ENCODE measurements around the gene MAPK8IP3. TPM values are rescaled to one million over a fixed set of nuclear protein-coding genes. Genes with fewer than 3 reads are reported as not detected.

MAPK8IP3 gene
- total RNA-seq, 2 donors from 2014 or later: 44.0 to 62.6 TPM

DNA sequence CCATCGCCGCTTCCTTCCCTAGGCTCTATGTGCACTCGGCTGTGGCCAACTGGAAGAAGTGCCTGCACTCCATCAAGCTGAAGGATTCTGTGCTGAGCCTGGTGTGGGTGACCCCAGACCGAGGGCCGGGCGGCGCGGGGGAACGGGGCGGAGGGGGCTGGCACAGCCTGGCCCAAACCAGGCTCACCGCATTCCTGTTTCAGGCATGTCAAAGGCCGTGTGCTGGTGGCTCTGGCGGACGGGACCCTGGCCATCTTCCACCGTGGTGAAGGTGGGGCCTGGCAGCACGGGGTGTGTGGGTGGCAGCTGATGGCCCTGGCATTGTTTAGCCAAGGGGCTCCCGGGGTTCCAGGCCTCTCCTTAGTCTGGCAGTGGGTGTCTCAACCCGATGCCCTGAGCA, 60.7 kb downstream of the MAPK8IP3 start:
- TF ChIP-seq, protein P1, sequence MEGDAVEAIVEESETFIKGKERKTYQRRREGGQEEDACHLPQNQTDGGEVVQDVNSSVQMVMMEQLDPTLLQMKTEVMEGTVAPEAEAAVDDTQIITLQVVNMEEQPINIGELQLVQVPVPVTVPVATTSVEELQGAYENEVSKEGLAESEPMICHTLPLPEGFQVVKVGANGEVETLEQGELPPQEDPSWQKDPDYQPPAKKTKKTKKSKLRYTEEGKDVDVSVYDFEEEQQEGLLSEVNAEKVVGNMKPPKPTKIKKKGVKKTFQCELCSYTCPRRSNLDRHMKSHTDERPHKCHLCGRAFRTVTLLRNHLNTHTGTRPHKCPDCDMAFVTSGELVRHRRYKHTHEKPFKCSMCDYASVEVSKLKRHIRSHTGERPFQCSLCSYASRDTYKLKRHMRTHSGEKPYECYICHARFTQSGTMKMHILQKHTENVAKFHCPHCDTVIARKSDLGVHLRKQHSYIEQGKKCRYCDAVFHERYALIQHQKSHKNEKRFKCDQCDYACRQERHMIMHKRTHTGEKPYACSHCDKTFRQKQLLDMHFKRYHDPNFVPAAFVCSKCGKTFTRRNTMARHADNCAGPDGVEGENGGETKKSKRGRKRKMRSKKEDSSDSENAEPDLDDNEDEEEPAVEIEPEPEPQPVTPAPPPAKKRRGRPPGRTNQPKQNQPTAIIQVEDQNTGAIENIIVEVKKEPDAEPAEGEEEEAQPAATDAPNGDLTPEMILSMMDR (IDR thresholded peaks at IDR 0.05): no peak
- H3K27me3 ChIP-seq: no peaks in the 10 kb centered on the region
- no peak overlapping the region for H3K9ac ChIP-seq (ENCODE audit: low read depth in 2 of 2, low read length in 2 of 2)
- no peak for DNase-seq
- intact Hi-C loops (cut with DNase I): no loop called here
- H3K27ac ChIP-seq: no peak overlapping the region
- no peak overlapping the region for H3K4me3 ChIP-seq
- H3K36me3 ChIP-seq: peaks cover 8% of the 10 kb centered on the region
- H3K4me1 ChIP-seq: peaks cover 5% of the 10 kb centered on the region
- H3K9me3 ChIP-seq: no peaks in the 10 kb centered on the region

DNA sequence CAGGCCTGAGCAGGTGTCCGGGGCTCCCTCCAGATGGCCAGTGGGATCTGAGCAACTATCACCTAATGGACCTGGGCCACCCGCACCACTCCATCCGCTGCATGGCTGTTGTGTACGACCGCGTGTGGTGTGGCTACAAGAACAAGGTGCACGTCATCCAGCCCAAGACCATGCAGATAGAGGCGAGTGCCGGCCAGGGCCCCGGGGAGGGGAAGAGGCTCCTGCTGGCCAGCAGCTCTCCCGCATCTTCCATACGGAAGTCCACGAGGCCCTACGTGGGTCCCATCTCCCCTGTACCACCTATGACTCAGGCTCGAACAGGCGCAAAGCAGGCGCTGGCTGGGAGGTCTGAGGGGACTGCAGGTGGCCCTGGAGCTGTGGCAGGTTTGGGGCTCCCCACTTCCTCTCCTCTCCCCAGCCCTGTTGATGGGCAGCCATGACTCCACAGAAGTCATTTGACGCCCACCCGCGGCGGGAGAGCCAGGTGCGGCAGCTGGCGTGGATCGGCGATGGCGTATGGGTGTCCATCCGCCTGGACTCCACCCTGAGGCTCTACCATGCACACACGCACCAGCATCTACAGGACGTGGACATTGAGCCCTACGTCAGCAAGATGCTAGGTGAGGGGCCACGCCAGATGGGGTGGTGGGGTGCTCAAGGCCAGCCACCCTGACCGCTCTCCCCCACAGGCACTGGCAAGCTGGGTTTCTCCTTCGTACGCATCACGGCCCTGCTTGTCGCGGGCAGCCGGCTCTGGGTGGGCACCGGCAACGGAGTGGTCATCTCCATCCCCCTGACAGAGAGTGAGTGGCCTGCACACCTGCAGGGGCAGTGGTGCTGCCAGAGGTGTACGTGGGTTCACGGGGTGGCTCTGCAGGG, 61.4 kb downstream of the MAPK8IP3 start:
- peaks cover 8% of the 10 kb centered on the region for H3K36me3 ChIP-seq

DNA sequence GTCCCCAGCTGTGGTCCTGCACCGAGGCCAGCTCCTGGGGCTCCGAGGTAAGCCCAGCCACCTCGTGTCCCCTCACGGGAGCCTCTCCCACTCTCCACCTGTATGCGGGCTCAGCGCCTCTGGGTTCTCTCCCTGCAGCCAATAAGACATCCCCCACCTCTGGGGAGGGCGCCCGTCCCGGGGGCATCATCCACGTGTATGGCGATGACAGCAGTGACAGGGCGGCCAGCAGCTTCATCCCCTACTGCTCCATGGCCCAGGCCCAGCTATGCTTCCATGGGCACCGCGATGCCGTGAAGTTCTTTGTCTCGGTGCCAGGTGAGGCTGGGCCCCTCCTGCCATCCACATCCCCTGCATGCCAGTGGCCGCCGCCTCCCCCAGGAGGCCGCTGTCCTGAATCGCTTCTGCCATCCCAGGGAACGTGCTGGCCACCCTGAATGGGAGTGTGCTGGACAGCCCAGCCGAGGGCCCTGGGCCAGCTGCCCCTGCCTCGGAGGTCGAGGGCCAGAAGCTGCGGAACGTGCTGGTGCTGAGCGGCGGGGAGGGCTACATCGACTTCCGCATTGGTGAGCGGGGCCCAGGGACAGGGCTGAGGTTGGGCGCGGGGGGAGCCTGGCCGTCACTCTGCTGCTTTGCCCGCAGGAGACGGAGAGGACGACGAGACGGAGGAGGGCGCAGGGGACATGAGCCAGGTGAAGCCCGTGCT, 62.2 kb downstream of the MAPK8IP3 start:
- TF ChIP-seq, protein P1 (IDR thresholded peaks at IDR 0.05): no peak
- Histone ChIP-seq H3K9ac (ENCODE audit: low read depth in 2 of 2, low read length in 2 of 2) (no peak overlapping the region), H3K9me3 (no peaks in the 10 kb centered on the region), H3K4me1 (peaks cover 5% of the 10 kb centered on the region), H3K4me3 (no peak overlapping the region), H3K36me3 (peaks cover 8% of the 10 kb centered on the region), H3K27ac (no peak overlapping the region), H3K27me3 (no peaks in the 10 kb centered on the region)
- intact Hi-C loops (cut with DNase I): no loop called here
- DNase-seq: no peak

More for the DNA sequence above, 61.4 kb downstream of the MAPK8IP3 start:
- no peaks in the 10 kb centered on the region for H3K27me3 ChIP-seq
- TF ChIP-seq, protein P1 (IDR thresholded peaks at IDR 0.05): no peak
- H3K27ac ChIP-seq: no peak overlapping the region
- no peak overlapping the region for H3K9ac ChIP-seq (ENCODE audit: low read depth in 2 of 2, low read length in 2 of 2)
- peaks cover 5% of the 10 kb centered on the region for H3K4me1 ChIP-seq
- no peaks in the 10 kb centered on the region for H3K9me3 ChIP-seq
- intact Hi-C loops (cut with DNase I): no loop called here
- no peak overlapping the region for H3K4me3 ChIP-seq
- no peak for DNase-seq

DNA sequence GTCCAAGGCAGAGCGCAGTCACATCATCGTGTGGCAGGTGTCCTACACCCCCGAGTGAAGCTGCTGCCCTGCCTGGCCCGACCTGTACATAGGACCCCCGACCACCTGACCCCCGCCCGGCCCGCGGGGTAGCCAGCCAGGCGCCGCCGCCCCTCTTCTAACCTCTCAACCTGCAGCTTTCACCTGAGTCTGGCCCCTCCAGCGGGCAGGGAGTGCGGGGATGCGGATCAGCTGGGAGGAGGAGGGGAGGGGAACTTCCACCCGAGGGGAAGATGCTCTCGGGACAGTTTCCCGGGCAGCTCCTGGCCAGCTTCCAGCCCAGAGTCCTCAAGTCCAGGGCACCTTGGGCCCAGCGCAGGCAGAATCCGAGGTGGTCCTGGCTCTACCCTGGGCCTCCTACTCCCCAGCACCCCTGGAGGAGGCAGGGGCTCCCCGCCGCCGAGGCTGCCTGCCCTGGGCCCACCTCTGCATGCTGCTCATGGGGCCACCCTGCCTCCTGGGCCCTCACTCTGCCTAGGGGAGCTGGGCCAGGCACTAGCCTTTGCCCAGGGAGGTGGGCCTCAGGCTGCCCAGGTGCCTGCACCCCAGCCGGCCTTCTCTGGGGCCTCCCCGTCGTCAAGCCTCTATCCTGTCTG, 62.9 kb downstream of the MAPK8IP3 start:
- peaks cover 8% of the 10 kb centered on the region for H3K36me3 ChIP-seq

More for the DNA sequence above, 62.9 kb downstream of the MAPK8IP3 start:
- Histone ChIP-seq H3K4me1 (peaks cover 5% of the 10 kb centered on the region), H3K4me3 (no peak overlapping the region), H3K9me3 (no peaks in the 10 kb centered on the region), H3K27me3 (no peaks in the 10 kb centered on the region), H3K9ac (ENCODE audit: low read depth in 2 of 2, low read length in 2 of 2) (no peak overlapping the region), H3K27ac (no peak overlapping the region)
- TF ChIP-seq, protein P1 (IDR thresholded peaks at IDR 0.05): no peak
- intact Hi-C loops (cut with DNase I): no loop called here
- DNase-seq: no peak

All from colonic mucosa (tissue), 4 donors.